ENCODE results near the gene GALE.
"Not testable (repeated sequence)": the region's sequence is repeated elsewhere in the genome, so short reads cannot be mapped to it uniquely, and the experiment has no call there.

Gene GALE

DNA sequence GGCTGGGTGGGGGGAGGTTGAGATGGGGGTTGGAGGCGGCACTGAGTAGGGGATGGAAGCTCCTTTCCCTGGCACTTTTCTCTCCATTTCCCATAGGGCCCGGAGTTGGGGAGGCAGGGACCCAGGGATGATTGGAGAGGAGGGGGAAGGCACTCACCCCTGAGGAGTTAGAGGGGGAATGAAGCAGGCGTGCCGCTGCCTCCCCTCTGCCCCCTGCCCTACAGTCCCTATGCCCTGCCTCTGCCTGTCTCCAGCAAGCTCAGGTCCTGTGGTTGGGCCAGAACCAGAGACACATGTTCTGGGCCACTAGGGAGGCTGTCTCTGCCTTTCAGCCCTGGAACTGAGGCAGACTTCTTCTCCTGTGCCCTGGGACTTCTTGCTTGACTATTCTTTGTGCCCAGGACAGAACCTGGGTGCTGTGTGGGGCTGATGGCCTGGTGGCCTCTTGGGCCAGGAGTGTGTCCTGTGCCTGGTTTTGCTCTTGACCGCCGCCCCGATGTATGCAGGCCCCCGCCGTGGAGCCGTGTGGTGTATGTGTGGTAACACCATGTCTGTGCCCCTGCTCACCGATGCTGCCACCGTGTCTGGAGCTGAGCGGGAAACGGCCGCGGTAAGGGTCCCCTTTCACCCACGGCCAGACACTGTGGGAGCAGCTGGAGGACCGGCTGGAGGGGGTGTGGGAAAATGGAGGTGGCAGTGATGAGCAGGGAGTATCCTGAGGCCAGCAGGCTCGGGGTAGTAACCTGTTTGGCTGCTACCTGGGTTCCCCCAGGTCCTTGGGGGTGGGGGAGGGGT is 8.2 kb downstream of the GALE start:
- DNase-seq (ENCODE audit: low read depth), result no peak

DNA sequence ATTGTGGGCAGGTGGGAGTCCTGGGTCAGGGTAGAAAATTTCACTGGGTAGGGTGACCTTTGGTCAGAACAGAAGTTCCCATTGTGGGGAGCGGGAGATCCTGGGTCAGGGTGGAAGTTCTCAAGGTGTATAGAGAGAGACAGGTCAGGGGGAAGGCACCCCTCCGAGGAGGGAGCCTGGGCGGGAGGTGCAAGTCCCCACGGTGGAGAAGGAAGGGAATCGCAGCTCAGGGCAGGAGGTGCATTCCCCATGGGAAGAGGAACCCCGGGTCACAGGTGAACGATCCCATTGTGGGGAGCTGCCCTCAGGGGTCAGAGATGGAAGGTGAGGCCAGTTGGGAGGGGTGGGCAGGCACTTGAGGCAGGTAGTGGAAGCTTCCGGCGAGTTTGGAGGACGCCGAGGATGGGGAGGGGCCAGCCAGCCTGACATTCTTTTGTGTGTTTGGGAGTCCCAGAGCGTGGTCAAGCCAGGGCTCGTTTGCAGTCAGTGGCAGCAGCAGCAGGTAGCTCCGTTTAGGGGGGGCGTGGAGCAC is 9.0 kb downstream of the GALE start:
- DNase-seq (ENCODE audit: low read depth), result no peak

DNA sequence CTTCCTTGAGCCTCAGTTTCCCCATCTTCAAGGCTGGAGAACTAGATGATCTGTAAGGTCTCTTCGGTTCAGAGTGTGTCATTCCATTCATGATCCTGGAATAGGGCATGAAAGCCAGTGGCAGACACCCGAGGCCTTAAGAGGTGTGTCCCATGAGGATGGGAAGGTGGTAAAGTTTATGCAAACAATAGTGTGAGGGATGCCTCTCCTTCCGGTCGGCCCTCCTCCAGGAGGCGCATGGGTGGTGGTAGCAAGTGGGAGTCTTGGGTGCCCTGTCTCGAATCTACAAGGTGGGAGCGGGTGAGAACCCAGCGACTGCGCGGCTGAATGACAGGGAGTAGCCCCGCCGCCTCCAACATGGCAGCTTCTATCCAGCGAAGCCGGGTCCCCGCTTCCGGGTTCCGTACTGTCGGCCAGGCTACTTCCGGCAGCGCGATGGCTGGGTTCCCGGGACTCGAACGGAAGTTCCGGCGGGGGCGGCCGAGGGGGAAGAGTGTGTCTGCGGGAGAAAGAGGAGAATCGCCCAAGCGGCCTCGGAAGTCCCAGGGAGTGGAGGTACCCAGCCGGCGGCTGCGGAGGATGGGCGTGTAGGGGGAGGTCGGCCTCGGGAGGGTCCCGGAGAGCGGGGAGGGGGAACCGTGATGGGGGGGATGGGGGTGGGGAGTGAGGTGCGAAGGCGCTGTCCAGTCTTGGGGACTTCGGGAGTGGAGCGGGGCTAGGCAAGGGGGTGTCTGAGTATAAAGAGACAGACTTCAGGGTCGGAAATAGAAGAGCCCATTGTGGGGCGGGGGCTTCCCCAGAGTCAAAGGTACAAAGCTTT is 9.6 kb downstream of the GALE start, which contains the start of gene LYPLA2:
LYPLA2 (plus strand) TSS at position 450 of the 820 bp plus-strand sequence. CDS start 1,538 bp downstream, outside the sequence.
- peak; percentile 87 for DNase-seq (ENCODE audit: low read depth)

DNA sequence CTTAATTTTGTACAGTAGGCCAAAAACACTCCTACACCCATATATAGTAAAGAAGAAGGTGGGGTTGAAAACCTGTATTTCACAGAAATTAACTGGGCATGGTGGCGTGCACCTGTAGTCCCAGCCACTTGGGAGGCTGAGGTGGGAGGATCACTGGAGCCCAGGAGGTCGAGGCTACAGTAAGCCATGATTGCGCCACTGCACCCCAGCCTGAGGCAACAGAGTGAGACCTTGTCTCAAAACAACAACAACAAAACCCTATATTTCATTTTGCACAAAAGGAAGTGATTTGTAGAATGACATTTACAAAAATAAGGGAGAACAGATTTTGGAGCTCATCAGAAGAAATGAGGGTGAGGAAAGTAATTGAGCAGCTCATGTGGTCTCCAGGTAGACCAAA is 11.9 kb downstream of the GALE start:
- DNase-seq (ENCODE audit: low read depth), result no peak

DNA sequence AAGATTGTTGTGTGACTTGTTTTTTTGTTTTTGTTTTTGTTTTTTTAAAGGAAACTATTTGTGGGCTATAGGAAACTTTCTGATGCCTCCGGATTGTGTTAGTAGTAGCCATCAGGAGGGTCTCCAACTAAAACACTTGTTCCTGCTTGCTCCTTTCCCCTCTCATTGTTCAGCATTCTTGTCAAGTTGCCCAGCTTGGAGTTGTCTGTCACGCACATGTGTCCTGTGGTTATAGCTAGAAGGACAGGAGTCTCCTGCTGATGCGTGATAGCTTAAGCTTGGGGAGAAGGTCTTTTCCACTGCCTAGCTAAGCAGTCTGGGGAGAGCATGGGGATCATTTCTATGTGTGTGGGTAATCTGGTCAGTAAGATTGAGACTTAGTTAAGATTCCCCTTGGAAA is 12.9 kb downstream of the GALE start:
- no peak for DNase-seq (ENCODE audit: low read depth)

DNA sequence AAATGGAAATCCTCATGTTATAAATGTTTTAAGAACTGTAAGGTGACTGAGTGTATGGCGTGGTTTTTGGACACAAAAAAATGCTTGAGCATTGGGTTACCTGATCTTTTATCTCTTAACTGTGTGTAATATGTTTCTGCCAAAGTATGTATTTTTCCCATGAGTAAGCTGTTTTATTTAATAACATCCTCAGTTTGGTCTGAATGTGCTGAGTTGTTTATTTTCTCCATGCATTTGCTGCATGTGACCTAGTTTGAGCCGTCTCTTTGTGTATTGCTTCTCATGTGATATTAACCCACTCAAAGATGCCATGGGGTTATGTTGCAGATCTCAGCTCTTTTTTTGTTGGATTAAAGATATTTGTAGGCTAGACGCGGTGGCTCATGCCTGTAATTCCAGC is 15.7 kb downstream of the GALE start:
- no peak for DNase-seq (ENCODE audit: low read depth)

DNA sequence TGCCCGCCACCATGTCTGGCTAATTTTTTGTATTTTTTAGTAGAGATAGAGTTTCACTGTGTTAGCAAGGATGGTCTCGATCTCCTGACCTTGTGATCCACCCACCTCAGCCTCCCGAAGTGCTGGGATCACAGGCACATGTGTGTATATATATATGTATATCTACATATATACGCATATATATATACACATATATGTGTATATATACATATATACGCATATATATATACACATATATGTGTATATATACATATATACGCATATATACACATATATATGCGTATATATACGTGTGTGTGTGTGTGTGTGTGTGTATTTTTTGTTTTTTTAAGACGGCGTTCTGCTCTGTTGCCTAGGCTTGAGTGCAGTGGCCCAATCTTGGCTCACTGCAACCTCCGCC is 17.4 kb downstream of the GALE start:
- DNase-seq (ENCODE audit: low read depth), result not testable (repeated sequence)

DNA sequence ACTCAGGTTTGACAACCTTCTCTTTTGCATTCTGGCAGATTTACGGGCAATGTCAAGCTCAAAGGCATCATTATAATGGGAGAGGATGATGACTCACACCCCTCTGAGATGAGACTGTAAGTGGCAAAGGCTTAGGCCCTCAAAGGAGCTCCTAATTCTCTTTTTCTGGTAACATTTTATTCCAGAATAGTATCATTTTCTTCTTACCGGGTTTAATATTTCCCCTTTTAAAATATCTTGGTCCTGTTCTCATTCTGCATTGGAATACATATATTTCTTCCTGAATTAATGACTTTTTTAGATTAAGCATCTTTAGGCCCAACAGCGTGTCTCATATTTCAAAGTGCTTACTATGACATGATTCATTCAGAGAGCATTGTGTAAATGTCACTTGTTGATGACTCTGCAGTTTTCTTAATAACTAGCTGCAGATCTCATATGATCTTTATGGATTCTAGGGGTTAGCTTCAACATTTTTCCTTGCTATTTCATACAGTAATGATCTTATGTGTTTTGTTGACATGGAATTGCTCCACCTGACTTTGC is 20.7 kb downstream of the GALE start:
- peak; percentile 43 for DNase-seq (ENCODE audit: low read depth)

DNA sequence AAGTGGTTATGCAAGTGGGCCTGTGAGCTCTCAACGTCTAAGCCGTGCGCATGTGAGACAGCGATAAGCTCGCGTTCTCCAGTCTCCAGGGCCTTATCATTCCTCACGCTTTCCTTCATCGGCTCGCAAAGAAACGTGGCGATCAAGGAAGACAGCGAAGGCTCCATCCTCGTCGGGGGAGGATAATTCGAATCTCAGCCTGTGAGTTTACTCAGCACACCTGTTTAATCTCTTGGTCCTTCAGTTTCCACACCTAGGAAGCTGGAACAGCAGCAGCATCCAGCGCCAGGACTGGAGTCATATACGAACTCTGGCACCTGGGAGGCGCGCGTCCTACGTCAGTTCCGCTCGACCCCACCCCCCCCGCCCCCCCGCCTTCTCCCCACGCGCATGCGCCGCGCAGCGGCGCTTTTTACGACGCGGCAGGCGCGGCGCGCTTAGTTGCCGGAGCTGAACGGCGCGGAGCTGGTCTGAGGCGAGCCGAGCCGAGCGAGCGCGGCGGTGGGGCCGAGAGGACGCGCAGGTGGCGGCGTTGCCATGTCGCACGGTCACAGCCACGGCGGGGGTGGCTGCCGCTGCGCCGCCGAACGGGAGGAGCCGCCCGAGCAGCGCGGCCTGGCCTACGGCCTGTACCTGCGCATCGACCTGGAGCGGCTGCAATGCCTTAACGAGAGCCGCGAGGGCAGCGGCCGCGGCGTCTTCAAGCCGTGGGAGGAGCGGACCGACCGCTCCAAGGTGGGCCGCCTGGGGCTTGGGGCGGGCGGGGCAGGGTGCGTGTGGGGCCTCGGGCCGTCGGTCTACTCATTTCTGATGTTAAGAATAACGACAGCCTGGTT is 22.4 kb downstream of the GALE start, which contains the start of gene PITHD1:
PITHD1 (plus strand) TSS at position 440 of the 836 bp plus-strand sequence; CDS start at position 538, 98 bp downstream.
- peak; percentile 96 for DNase-seq (ENCODE audit: low read depth)

DNA sequence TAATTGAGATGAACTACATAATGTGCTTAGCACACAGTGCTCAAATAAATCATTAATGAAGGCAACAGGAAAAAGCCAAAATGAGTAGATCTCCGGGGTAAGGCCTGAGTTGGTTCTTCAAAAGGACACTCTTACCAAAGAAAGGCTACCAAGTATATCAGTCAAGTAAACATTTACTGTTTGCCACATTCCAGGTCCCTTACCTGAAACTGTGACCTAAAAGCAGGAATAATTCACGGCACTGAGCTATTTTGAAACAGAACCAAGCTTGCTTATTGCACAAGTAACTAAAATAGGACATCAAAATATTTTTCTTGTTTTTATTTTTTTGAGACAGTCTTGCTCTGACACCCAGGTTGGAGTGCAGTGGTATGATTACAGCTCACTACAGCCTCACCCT is 24.3 kb downstream of the GALE start:
- DNase-seq (ENCODE audit: low read depth), result no peak

DNA sequence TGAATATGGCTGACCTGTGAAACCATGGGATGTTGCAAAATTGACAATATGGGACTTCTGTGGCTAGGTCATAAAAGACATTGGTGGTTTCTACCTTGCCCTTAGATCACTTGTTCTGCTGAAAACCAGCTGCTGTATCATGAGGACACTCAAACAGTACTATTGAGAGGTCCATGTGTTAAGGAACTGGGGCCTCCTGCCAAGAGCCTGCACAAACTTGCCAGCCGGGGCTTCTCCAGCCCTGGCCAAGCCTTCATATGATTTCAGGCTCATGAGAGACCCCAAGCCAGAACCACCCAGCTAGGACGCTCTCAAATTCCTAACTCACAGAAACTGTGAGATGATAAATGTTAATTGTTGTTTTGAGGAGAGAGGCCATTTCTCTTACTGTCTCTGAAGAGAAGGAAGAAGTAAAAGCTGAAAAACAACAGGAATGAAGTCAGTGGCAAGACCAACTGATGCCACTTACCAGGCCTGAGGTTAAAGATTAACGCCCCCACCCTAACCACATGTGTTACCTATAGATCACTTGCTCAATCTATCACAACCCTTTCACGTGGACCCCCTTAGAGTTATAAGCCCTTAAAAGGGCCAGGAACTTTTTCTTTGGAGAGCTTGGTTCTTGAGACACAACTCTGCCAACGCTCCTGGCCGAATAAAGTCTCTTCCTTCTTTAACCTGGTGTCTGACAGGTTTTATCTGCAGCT is 26.2 kb downstream of the GALE start:
- DNase-seq (ENCODE audit: low read depth), result no peak

DNA sequence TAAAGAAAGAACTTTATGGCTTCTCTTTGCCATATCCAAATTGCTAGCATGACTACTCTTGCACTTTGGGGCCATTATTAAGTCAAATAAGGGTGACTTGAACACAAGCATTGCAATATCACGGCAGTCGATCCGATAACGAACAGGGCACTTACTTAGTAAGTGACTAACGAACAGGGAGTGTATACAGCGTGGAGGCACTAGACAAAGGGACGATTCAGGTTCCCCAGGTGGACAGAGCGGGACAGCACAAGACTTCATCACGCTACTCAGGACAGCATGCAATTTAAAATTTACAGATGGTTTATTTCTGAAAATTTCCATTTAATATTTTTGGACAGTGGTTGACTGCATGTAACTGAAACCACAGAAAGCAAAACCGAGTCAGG is 27.7 kb downstream of the GALE start:
- no peak for DNase-seq (ENCODE audit: low read depth)

DNA sequence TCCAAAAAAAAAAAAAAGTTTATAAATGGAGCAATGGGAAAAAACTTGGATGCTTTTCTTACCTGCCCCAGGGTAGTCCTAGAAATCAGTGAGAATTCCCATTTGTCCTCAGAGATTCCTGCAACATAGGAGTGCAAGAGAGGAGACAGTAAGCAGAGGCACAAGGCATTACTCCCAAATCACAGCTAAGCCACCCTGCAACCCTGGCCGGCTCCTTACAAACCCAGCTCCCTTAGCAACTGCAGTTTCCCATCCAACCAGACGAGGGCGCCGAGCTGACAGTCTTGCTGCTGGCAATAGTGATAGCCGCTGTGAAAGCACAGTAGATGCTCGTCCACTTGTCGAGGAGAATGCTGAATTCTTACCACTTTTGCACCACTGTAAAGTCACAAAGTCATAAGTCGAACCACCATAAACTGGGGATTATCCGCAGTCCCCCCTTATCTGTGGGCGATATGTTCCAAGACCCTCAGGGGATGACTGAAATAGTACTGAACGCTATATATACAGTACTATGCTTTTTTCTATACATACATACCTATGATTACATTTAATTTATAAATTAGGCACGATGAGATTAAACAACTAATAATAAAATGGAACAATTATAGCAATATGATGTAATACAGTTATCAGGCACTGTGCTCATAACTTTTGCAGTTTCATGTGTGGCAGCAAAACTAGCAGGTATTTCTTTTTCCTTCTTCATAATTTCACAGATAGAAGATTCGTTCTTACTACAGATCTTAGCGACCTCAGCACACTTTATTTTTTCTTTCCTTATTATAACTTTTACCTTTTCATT is 28.3 kb downstream of the GALE start:
- peak; percentile 70 for DNase-seq (ENCODE audit: low read depth)

DNA sequence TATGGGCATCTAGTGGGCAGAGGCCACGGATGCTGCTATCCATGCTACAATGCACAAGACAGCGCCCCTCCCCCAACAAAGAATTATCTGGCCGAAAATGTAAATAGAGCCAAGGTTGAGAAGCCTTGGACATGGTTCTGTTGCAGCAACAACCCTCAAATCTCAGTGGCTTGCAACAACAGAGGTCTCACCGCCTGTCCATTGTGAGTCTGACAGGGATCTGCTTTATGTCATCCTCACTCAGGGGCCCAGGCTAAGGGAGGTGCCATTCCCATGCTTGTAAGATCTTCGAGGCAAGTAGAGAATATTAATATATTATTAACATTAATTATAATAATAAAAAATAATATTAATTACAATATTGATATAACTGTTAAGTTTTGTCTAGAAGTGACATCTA is 31.8 kb downstream of the GALE start:
- DNase-seq (ENCODE audit: low read depth), result peak; percentile 83

DNA sequence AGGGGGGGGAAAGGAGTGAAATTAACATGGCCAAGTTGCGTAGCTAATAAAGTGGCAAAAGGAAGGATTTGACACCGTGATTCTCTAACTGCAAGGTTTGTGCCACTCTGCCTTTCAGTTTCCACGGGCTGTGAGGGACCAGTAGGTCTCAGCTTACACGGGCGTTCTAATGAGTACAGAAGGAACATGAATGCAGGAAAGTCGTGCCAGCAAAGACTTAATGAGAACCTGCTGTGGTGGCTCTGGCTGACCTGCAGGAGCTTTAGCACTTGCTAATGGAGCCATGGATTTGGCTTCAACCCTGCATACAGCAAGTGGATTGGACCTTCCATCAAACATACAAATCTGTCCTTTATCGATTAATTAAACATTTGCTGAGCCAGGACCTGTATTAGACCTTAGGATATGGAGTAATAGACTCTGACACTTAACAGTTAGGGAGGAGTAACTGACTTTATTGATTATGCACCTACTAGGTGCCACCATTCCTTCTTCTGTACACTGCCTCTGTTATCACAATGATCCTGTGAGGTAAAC is 37.4 kb downstream of the GALE start:
- DNase-seq (ENCODE audit: low read depth), result no peak

DNA sequence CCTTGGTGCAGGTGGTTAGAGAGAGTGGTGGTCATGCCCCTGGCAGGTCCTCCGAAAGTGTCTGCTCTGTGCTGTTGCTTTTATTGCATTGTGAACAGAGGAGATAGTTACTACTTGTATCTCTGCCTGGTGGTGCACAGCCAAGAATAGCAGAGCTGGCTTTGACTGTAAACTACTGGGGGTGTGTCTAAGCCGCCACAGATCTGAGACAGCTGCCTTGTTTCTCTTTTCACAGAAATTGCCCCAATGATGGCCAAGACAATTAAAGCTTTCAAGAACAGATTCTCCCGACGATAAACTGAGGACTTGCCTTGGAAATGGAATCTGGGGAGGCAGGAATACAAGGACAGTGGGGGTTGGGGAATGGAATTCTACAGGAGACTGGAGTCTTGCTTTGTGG is 41.3 kb downstream of the GALE start:
- DNase-seq (ENCODE audit: low read depth), result no peak

DNA sequence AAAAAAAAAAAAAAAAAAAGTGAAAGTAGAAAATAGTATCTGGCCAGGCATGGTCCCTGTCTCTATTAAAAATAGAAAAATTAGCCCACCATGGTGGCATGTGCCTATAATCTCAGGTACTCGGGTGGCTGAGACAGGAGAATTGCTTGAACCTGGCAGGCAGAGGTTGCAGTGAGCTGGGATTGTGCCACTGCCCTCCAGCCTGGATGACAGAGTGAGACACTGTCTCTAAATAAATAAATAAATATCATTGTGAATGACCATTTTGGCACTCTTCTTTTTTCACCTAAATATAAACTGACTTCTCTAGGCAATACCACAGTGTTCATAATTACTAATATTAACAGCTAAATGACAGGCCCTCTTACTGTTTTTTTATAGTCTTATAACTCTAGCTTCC is 42.7 kb downstream of the GALE start:
- no peak for DNase-seq (ENCODE audit: low read depth)

DNA sequence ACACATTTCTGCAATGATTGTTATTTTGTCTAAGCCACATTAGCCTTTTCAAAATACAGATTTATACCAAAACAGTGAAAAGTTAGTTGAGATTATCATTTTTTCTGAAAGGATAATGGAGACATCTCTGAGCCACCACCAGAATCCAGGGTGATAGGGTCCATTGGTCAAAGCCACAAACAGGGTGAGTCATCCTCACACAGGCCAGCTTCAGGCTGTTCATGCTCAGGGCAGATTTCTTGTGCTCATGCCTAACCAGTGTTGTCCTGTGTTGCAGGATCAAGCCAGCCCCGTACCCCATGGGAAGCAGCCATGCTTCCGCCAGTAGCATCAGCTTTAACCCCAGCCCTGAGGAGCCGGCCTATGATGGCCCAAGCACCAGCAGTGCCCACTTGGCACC is 43.9 kb downstream of the GALE start:
- peak; percentile 85 for DNase-seq (ENCODE audit: low read depth)

DNA sequence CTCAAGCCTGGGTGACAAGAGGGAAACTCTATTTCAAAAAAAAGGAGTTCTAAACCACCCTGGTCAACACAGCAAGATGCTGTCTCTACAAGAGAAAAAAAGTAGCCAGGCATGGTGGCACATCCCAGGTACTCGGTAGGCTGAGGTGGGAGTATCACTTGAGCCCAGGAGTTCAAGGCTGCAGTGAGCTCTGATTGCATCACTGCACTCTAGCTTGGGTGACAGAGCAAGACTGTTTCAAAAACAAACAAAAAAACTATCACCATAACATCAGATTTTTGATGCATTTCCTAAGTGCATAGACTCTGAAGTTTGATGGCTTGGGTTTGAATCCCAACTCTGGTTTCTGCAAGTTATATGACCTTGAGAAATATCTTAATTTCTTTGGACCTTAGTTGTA is 47.6 kb downstream of the GALE start:
- no peak for DNase-seq (ENCODE audit: low read depth)

DNA sequence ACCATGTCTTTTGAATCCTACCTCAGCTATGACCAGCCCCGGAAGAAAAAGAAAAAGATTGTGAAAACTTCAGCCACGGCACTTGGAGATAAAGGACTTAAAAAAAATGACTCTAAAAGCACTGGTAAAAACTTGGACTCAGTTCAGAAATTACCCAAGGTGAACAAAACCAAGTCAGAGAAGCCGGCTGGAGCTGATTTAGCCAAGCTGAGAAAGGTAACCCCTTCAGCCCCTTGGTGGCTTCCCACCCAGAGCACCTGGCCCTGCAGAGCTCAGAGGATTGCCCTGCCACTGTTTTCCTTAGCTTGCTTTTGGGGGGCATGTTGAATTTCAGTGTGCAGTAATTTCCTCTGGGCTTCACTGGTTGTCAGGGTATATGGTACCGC is 48.7 kb downstream of the GALE start:
- no peak for DNase-seq (ENCODE audit: low read depth)
